ENCODE measurements around the gene SAMD4A.

SAMD4A gene

DNA sequence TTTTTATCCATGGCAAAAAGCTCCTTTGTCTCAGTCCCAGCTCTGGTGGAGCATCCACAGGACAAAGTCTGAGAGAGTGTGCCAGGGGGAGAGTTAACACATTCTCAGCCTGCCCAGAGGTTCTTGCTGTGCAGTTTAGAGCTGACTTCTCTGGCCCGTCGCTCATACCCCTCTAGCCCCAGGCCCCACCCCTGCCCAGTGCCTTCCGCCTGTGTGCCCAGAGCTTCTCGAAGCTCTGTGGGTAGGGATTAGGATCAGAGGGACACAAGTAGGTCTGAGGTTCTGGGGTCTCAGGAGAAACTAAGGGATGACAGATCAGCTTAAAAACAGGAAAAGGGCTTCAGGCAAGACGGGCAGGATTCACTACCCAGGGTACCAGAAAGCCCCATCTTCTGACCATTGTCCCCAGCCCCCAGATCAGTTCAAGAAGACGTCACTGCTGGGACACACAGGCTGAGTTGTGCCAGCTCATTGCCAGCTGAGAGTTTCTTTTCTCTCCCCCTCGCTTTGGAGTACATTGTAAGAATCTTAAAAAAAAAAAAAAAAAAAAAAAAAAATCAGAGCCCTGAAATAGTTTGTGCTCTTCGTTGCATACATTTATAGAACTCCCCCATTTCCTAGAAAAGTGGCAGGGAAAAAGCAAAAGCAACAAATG is 208.7 kb downstream of the SAMD4A start:
- H3K4me1 ChIP-seq (ENCODE audit: control insufficient read depth, low read depth, low read length), result peaks cover 13% of the 10 kb centered on the region
- H3K27me3 ChIP-seq (ENCODE audit: control insufficient read depth, insufficient read depth, low read length), result no peaks in the 10 kb centered on the region
- no peak overlapping the region for H3K27ac ChIP-seq (ENCODE audit: low read length)
- H3K9ac ChIP-seq (ENCODE audit: low read length), result no peak overlapping the region
- no peaks in the 10 kb centered on the region for H3K36me3 ChIP-seq (ENCODE audit: control insufficient read depth, low read depth, low read length)
- no peaks in the 10 kb centered on the region for H3K9me3 ChIP-seq (ENCODE audit: control insufficient read depth, low read depth, low read length)
- no peak overlapping the region for H3K4me3 ChIP-seq (ENCODE audit: low read length)

DNA sequence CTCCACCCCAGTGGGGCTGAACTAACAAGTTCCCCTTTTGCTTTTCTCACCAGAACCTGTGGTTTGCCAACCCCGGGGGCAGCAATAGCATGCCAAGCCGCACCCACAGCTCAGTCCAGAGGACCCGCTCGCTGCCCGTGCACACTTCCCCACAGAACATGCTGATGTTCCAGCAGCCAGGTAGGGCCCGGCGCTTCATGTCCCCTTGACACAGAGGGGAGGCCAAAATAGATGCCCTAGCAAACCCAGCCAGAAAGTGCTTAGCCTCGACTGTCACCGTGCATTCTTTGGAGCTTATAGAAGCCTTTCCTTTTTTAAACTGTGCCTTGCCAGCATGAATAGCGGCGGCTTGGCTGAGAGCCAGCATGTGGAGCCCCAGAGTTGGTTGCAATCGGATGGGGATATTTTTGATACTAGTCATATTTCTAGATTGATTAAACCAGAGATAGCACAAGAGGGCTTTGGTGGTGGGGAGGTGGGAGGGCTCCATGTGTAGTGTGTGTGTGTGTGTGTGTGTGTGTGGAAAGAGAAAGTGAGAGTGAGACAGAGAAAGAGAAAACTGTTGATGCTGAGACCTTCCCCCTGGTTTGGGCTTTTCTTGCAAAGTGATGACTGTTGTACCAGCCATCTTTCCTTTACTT is 209.6 kb downstream of the SAMD4A start:
- Histone ChIP-seq H3K9me3 (ENCODE audit: control insufficient read depth, low read depth, low read length) (no peaks in the 10 kb centered on the region), H3K27me3 (ENCODE audit: control insufficient read depth, insufficient read depth, low read length) (no peaks in the 10 kb centered on the region), H3K36me3 (ENCODE audit: control insufficient read depth, low read depth, low read length) (no peaks in the 10 kb centered on the region), H3K4me3 (ENCODE audit: low read length) (no peak overlapping the region), H3K4me1 (ENCODE audit: control insufficient read depth, low read depth, low read length) (peaks cover 13% of the 10 kb centered on the region), H3K27ac (ENCODE audit: low read length) (no peak overlapping the region), H3K9ac (ENCODE audit: low read length) (no peak overlapping the region)

DNA sequence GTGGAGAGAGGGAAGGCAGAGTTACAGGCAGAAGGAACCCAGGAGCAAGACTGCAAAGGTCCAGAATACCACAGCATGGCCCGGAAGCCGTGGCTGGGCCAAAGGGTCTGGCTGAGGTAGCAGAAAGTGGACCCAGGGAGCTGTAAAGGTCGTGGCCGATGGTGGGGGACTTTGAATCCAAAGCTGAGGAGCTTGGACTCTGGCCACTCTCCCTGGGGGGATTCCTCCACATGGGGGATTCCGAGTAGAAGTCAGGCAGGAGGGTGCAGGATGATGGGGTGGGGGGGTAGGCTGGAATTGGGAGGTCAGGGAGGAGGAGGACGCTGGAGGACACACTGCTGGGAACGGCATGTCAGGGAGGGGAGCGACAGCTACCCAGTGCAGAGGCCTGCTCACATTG is 210.5 kb downstream of the SAMD4A start:
- Histone ChIP-seq H3K9me3 (ENCODE audit: control insufficient read depth, low read depth, low read length) (no peaks in the 10 kb centered on the region), H3K9ac (ENCODE audit: low read length) (no peak overlapping the region), H3K27me3 (ENCODE audit: control insufficient read depth, insufficient read depth, low read length) (no peaks in the 10 kb centered on the region), H3K4me3 (ENCODE audit: low read length) (no peak overlapping the region), H3K4me1 (ENCODE audit: control insufficient read depth, low read depth, low read length) (peaks cover 13% of the 10 kb centered on the region), H3K36me3 (ENCODE audit: control insufficient read depth, low read depth, low read length) (no peaks in the 10 kb centered on the region), H3K27ac (ENCODE audit: low read length) (no peak overlapping the region)

DNA sequence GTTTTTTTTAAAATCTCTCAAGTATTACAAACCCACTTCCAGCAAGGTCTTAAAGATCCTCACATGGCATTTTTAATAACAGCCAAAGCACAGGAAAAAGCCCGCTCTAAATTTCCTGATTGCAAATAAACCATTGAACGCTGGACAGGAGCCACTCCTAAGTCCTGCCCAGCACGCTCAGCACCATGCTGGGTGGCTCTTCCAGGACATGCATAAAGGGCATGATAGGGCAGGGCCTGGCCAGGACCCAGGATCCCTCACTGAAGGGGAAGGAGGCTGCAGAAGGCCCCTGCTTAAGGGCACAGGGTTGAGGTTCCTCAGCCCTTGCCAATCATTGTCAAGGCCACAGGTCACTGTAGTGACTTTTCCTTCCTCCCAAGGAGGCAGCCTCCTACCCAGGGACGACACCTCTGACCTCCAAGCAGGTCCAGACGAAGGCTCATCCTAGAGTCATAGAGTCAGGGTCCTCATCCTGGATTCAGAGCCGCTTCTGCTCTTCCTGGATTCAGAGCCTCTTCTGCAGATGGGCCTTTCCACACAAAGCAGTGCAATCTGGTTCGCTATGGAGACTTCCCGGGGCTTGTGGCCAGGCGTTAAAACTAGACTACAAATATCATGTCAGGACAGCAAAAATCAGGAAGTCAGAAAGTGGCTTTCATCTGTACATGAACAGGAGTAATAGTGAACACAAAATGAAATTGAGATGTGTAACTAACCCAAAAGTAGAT is 211.9 kb downstream of the SAMD4A start:
- H3K27ac ChIP-seq (ENCODE audit: low read length), result no peak overlapping the region
- H3K9ac ChIP-seq (ENCODE audit: low read length), result no peak overlapping the region
- peaks cover under 1% of the 10 kb centered on the region for H3K4me1 ChIP-seq (ENCODE audit: control insufficient read depth, low read depth, low read length)
- H3K4me3 ChIP-seq (ENCODE audit: low read length), result no peak overlapping the region
- no peaks in the 10 kb centered on the region for H3K27me3 ChIP-seq (ENCODE audit: control insufficient read depth, insufficient read depth, low read length)
- H3K9me3 ChIP-seq (ENCODE audit: control insufficient read depth, low read depth, low read length), result no peaks in the 10 kb centered on the region
- H3K36me3 ChIP-seq (ENCODE audit: control insufficient read depth, low read depth, low read length), result no peaks in the 10 kb centered on the region

DNA sequence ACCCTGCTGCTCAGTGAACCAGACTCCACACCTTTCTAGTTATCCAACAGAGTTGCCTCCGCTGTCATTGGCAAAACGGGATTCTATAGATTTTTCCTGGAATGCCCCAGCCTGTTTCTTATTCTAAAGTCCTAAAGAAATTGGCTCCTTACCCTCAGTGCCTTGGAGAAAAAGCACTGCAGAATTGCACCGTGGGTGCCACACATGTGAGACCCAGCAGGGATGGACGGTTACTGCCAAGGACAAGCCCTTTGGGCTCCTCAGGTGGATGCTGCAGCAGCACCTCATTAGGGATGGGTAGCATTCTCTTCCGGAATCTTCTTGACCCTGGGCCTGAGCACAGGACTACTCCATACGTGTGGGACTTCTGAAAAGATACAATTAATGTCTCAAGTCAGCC is 214.2 kb downstream of the SAMD4A start:
- Histone ChIP-seq H3K4me3 (ENCODE audit: low read length) (no peak overlapping the region), H3K9ac (ENCODE audit: low read length) (no peak overlapping the region), H3K36me3 (ENCODE audit: control insufficient read depth, low read depth, low read length) (no peaks in the 10 kb centered on the region), H3K27ac (ENCODE audit: low read length) (no peak overlapping the region), H3K4me1 (ENCODE audit: control insufficient read depth, low read depth, low read length) (no peaks in the 10 kb centered on the region), H3K27me3 (ENCODE audit: control insufficient read depth, insufficient read depth, low read length) (no peaks in the 10 kb centered on the region), H3K9me3 (ENCODE audit: control insufficient read depth, low read depth, low read length) (no peaks in the 10 kb centered on the region)

DNA sequence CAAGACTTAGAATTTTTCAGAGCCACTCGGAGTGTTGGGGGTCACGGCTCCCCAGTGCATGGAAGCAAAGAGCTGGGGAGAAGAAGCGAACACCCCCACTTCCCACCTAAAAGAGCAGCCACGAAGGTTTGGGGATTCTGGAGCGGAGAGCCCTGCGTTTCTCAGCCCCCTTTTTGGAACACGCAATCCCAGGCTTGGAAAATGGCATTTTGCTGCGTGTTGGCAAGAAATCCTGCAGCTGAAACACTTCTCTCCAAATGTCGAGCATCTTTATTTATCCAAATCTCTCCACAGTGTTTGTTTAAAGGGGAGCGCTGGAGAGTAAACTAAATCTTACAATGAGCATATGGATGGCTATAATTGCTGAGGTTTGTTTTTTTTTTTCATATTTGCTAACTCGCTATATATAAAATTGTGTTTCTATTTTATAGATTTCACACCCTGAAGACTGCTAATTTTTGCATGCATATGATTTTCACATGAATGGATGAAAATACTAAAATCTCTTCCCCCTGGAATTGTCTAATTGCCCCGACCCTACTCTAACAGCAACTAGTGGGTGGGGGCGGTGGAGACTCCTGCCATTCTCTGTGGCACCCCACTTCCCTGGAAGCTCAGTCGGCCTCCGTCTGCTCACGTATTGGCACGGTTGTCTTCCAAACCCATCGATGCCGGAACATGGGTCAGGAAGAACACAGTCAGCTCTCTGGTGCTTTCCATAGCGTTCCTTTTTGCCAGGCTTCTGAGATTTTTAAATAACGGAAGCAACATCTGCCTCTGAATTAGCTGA is 215.2 kb downstream of the SAMD4A start:
- Histone ChIP-seq H3K4me1 (ENCODE audit: control insufficient read depth, low read depth, low read length) (peaks cover 3% of the 10 kb centered on the region), H3K36me3 (ENCODE audit: control insufficient read depth, low read depth, low read length) (no peaks in the 10 kb centered on the region), H3K4me3 (ENCODE audit: low read length) (no peak overlapping the region), H3K9me3 (ENCODE audit: control insufficient read depth, low read depth, low read length) (no peaks in the 10 kb centered on the region), H3K9ac (ENCODE audit: low read length) (no peak overlapping the region), H3K27me3 (ENCODE audit: control insufficient read depth, insufficient read depth, low read length) (no peaks in the 10 kb centered on the region), H3K27ac (ENCODE audit: low read length) (no peak overlapping the region)

DNA sequence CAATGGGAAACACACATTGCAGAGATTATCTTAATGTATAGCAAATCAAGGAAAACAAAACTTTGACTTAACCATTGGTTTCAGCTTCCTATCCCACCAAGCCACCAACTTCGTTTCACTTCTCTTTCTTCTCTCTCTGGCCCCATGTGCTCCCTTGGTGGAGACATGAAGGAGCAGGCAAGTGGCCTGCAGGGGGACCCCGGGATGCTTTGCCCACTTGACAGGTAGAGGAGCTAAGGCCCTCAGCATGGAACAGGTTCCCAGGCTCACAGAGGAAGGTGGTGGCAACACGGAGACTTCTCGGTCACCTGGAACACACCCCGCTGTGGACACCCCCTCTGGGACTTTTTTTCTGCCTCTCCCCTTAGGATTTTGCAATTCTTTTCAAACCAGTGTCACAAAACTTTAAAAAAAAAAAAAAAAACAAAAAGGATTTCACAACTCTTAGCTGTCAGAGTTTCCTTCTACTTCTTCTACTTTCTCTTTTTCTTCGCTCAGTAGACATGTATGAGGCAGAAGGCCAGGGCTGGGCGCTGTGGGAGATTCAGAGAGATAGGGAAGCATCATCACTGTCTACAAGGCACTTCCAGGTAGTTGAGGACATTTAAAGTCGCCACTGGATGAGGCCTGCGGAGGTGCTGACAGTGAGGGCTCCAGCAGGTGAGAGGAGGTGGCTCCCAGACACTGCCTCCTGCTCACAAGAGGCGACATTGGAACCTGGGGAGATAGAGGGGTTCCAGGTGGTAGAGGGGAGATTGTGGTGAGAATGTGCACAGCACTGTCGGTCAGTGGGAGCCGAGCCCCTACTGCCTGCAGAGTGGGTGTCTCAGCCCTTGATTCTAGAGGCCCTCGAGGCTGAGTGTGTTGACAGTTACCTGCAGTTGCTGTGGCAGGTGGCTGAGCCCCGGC is 216.1 kb downstream of the SAMD4A start:
- H3K4me1 ChIP-seq (ENCODE audit: control insufficient read depth, low read depth, low read length), result peaks cover 3% of the 10 kb centered on the region
- H3K9me3 ChIP-seq (ENCODE audit: control insufficient read depth, low read depth, low read length), result no peaks in the 10 kb centered on the region
- no peaks in the 10 kb centered on the region for H3K36me3 ChIP-seq (ENCODE audit: control insufficient read depth, low read depth, low read length)
- H3K4me3 ChIP-seq (ENCODE audit: low read length), result no peak overlapping the region
- H3K9ac ChIP-seq (ENCODE audit: low read length), result no peak overlapping the region
- no peaks in the 10 kb centered on the region for H3K27me3 ChIP-seq (ENCODE audit: control insufficient read depth, insufficient read depth, low read length)
- H3K27ac ChIP-seq (ENCODE audit: low read length), result no peak overlapping the region

DNA sequence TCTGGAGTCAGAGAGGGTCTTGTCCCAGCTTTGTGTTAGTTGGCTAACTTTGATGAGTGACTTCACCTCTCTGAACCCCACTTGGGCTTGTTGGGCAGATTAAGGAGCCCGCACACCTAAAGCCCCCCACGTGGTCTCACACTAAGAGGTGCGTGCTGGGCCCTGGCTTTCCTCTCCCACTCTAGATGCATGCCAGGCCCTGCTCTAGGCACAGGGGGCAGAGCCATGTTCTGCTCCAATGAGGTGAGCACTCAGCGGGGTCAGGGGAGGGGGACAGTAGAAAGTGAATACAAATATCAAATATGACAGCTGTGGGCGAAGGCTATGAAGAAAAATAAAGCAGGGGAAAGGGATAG is 216.7 kb downstream of the SAMD4A start:
- H3K27ac ChIP-seq (ENCODE audit: low read length), result no peak overlapping the region
- H3K4me1 ChIP-seq (ENCODE audit: control insufficient read depth, low read depth, low read length), result peaks cover 3% of the 10 kb centered on the region
- no peaks in the 10 kb centered on the region for H3K36me3 ChIP-seq (ENCODE audit: control insufficient read depth, low read depth, low read length)
- no peak overlapping the region for H3K4me3 ChIP-seq (ENCODE audit: low read length)
- no peaks in the 10 kb centered on the region for H3K9me3 ChIP-seq (ENCODE audit: control insufficient read depth, low read depth, low read length)
- no peak overlapping the region for H3K9ac ChIP-seq (ENCODE audit: low read length)
- no peaks in the 10 kb centered on the region for H3K27me3 ChIP-seq (ENCODE audit: control insufficient read depth, insufficient read depth, low read length)

DNA sequence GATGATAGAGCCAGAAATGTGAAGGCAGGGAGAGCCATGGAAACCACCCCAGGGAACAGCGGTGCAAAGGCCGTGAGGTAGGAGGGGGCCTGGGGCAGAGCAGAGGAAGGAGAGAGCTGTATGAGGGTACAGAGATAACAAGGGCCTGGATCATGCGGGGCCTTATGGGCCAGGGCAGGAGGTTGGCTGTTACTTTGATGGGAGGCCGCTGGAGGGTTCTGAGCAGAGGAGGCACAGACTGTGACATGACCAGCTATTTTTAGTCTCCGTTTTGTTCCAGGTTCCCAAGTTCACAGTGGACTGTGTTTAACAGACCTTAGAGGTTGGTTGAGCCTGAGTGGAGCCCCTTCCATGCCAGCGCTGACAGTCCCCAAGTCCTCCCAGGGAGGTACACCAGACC is 217.1 kb downstream of the SAMD4A start:
- H3K36me3 ChIP-seq (ENCODE audit: control insufficient read depth, low read depth, low read length), result no peaks in the 10 kb centered on the region
- H3K4me3 ChIP-seq (ENCODE audit: low read length), result no peak overlapping the region
- H3K27ac ChIP-seq (ENCODE audit: low read length), result no peak overlapping the region
- no peaks in the 10 kb centered on the region for H3K27me3 ChIP-seq (ENCODE audit: control insufficient read depth, insufficient read depth, low read length)
- H3K9me3 ChIP-seq (ENCODE audit: control insufficient read depth, low read depth, low read length), result no peaks in the 10 kb centered on the region
- peaks cover 3% of the 10 kb centered on the region for H3K4me1 ChIP-seq (ENCODE audit: control insufficient read depth, low read depth, low read length)
- no peak overlapping the region for H3K9ac ChIP-seq (ENCODE audit: low read length)

DNA sequence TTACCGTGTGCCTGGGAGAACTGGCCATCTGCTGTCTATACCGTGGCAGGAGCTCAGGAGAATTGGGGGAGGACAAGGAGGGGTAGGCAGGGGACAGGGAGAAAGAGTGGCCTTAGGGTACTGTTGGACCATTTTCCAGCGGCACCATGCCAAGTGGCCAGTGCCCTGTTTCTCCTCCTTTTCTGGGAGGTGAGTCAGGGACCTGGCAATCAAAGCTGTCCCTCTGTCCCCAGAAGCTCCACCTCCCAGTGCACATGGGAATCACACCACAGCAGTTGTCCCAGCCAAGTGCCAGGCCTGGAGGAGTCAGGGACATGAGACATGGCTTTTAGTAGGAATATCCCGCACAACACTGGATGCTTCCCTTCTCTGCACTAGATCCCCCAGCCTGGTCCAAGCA is 217.7 kb downstream of the SAMD4A start:
- Histone ChIP-seq H3K36me3 (ENCODE audit: control insufficient read depth, low read depth, low read length) (no peaks in the 10 kb centered on the region), H3K27ac (ENCODE audit: low read length) (no peak overlapping the region)

More for the DNA sequence above, 217.7 kb downstream of the SAMD4A start:
- Histone ChIP-seq H3K4me1 (ENCODE audit: control insufficient read depth, low read depth, low read length) (peaks cover 3% of the 10 kb centered on the region), H3K9ac (ENCODE audit: low read length) (no peak overlapping the region), H3K9me3 (ENCODE audit: control insufficient read depth, low read depth, low read length) (no peaks in the 10 kb centered on the region), H3K27me3 (ENCODE audit: control insufficient read depth, insufficient read depth, low read length) (no peaks in the 10 kb centered on the region), H3K4me3 (ENCODE audit: low read length) (no peak overlapping the region)

All from iPS-18a (cell line).